Measurements from ENCODE around the gene EPHA6. TPM values are rescaled to one million over a fixed set of nuclear protein-coding genes. Genes with fewer than 3 reads are reported as not detected.

The EPHA6 gene
- total RNA-seq, 1 experiment from 2014 or later, result 2.7 TPM

GRCh38 chr3:97029972-97030371, 215.6 kb downstream of the EPHA6 start:
- ChIA-PET POLR2A (no interaction called here), CTCF (no interaction called here)
- Mint-ChIP-seq H3K4me1 (ENCODE audit: low read depth, unreplicated experiment) (no peaks in the 10 kb centered on the region), H3K27me3 (ENCODE audit: insufficient read depth, unreplicated experiment) (peaks cover 3% of the 10 kb centered on the region), H3K9me3 (ENCODE audit: unreplicated experiment) (no peaks in the 10 kb centered on the region), H3K27ac (ENCODE audit: unreplicated experiment) (no peak overlapping the region), H3K4me3 (ENCODE audit: unreplicated experiment) (no peak overlapping the region), H3K36me3 (ENCODE audit: insufficient read depth, unreplicated experiment) (no peaks in the 10 kb centered on the region)
- Histone ChIP-seq H3K9me3 (no peaks in the 10 kb centered on the region), H3K36me3 (ENCODE audit: control insufficient read depth, insufficient read depth, low read length) (no peaks in the 10 kb centered on the region), H3K4me1 (no peaks in the 10 kb centered on the region), H3K27me3 (replicated peaks; ENCODE audit: control insufficient read depth, insufficient read depth, low read length) (no peaks in the 10 kb centered on the region), H3K4me3 (ENCODE audit: low read depth, low read length) (no peak overlapping the region)
- BruUV-seq (replicated peaks), result no TSS peak
- DNase-seq, result no peak
- intact Hi-C loops (cut with micrococcal nuclease; ENCODE audit: unreplicated experiment), result no loop called here
- TF ChIP-seq CTCF (IDR thresholded peaks at IDR 0.05; ENCODE audit: insufficient read depth in 1 of 2, low read depth in 1 of 2, low read length in 1 of 2, severe bottlenecking in 1 of 2, unreplicated experiment in 1 of 2), result no peak

- no peak overlapping the region for H3K4me3 Mint-ChIP-seq (ENCODE audit: unreplicated experiment)
- Histone ChIP-seq H3K4me3 (ENCODE audit: low read depth, low read length) (no peak overlapping the region), H3K36me3 (ENCODE audit: control insufficient read depth, insufficient read depth, low read length) (no peaks in the 10 kb centered on the region), H3K27me3 (replicated peaks; ENCODE audit: control insufficient read depth, insufficient read depth, low read length) (no peaks in the 10 kb centered on the region), H3K9me3 (no peaks in the 10 kb centered on the region), H3K4me1 (no peaks in the 10 kb centered on the region)
- no peak for TF ChIP-seq CTCF (IDR thresholded peaks at IDR 0.05; ENCODE audit: insufficient read depth in 1 of 2, low read depth in 1 of 2, low read length in 1 of 2, severe bottlenecking in 1 of 2, unreplicated experiment in 1 of 2)
- H3K36me3 Mint-ChIP-seq (ENCODE audit: insufficient read depth, unreplicated experiment), result no peaks in the 10 kb centered on the region
- H3K4me1 Mint-ChIP-seq (ENCODE audit: low read depth, unreplicated experiment), result no peaks in the 10 kb centered on the region
- no peak for DNase-seq
- POLR2A ChIA-PET, result no interaction called here
- intact Hi-C loops (cut with micrococcal nuclease; ENCODE audit: unreplicated experiment), result no loop called here
- H3K9me3 Mint-ChIP-seq (ENCODE audit: unreplicated experiment), result no peaks in the 10 kb centered on the region
- H3K27ac Mint-ChIP-seq (ENCODE audit: unreplicated experiment), result no peak overlapping the region
- BruUV-seq (replicated peaks), result no TSS peak
- peaks cover 3% of the 10 kb centered on the region for H3K27me3 Mint-ChIP-seq (ENCODE audit: insufficient read depth, unreplicated experiment)
- CTCF ChIA-PET, result no interaction called here
Observed at GRCh38 chr3:97037294-97037943, 223.0 kb downstream of the EPHA6 start.

GRCh38 chr3:97043411-97043810, 229.0 kb downstream of the EPHA6 start:
- Mint-ChIP-seq H3K4me1 (ENCODE audit: low read depth, unreplicated experiment) (no peaks in the 10 kb centered on the region), H3K36me3 (ENCODE audit: insufficient read depth, unreplicated experiment) (no peaks in the 10 kb centered on the region), H3K4me3 (ENCODE audit: unreplicated experiment) (no peak overlapping the region), H3K27me3 (ENCODE audit: insufficient read depth, unreplicated experiment) (no peaks in the 10 kb centered on the region), H3K27ac (ENCODE audit: unreplicated experiment) (no peak overlapping the region), H3K9me3 (ENCODE audit: unreplicated experiment) (no peaks in the 10 kb centered on the region)
- intact Hi-C loops (cut with micrococcal nuclease; ENCODE audit: unreplicated experiment), result no loop called here
- no TSS peak for BruUV-seq (replicated peaks)
- Histone ChIP-seq H3K27me3 (replicated peaks; ENCODE audit: control insufficient read depth, insufficient read depth, low read length) (no peaks in the 10 kb centered on the region), H3K36me3 (ENCODE audit: control insufficient read depth, insufficient read depth, low read length) (no peaks in the 10 kb centered on the region), H3K4me3 (ENCODE audit: low read depth, low read length) (no peak overlapping the region), H3K4me1 (no peaks in the 10 kb centered on the region), H3K9me3 (no peaks in the 10 kb centered on the region)
- no peak for DNase-seq
- ChIA-PET CTCF (no interaction called here), POLR2A (no interaction called here)
- no peak for TF ChIP-seq CTCF (IDR thresholded peaks at IDR 0.05; ENCODE audit: insufficient read depth in 1 of 2, low read depth in 1 of 2, low read length in 1 of 2, severe bottlenecking in 1 of 2, unreplicated experiment in 1 of 2)

Measured in Caco-2 (cell line).